Measurements from ENCODE around the gene TOP1.
A peak's percentile ranks its signal among the peaks of the same experiment; 100 is the strongest.

TOP1 gene

GRCh38 chr20:41048461-41049301 lies 20.1 kb downstream of the TOP1 start:
- ChIA-PET CTCF (no interaction called here), POLR2A (interaction anchor here (0.7 to 1.9 kb wide), 2 partner anchors 13 to 40 kb away, joined by 3 to 6 read pairs; no protein-coding TSS in a partner anchor)
- TF ChIP-seq ELF4 (IDR thresholded peaks at IDR 0.05) (peak; percentile 73), SUZ12 (IDR thresholded peaks at IDR 0.05) (no peak), ARNT (IDR thresholded peaks at IDR 0.05) (no peak), CTBP1 (IDR thresholded peaks at IDR 0.05; ENCODE audit: borderline replicate concordance) (peak; percentile 84), HDGF (IDR thresholded peaks at IDR 0.05; ENCODE audit: borderline replicate concordance) (no peak), PKNOX1 (IDR thresholded peaks at IDR 0.05) (peak; percentile 62), LEF1 (IDR thresholded peaks at IDR 0.05; ENCODE audit: borderline replicate concordance) (no peak)
- DNase-seq (ENCODE audit: extremely low spot score): no peak

GRCh38 chr20:41049451-41049850 lies 20.8 kb downstream of the TOP1 start:
- CTCF ChIA-PET: no interaction called here

GRCh38 chr20:41050361-41051008 lies 21.9 kb downstream of the TOP1 start:
- ChIA-PET POLR2A (no interaction called here), CTCF (no interaction called here)
- TF ChIP-seq PKNOX1 (IDR thresholded peaks at IDR 0.05) (no peak), BHLHE40 (IDR thresholded peaks at IDR 0.05; ENCODE audit: borderline replicate concordance) (no peak), SUZ12 (IDR thresholded peaks at IDR 0.05) (no peak), ARNT (IDR thresholded peaks at IDR 0.05) (no peak), SP1 (IDR thresholded peaks at IDR 0.05) (no peak), ELF4 (IDR thresholded peaks at IDR 0.05) (no peak), FOXM1 (IDR thresholded peaks at IDR 0.05; ENCODE audit: borderline replicate concordance) (no peak), ZNF384 (IDR thresholded peaks at IDR 0.05) (no peak), CTBP1 (IDR thresholded peaks at IDR 0.05; ENCODE audit: borderline replicate concordance) (no peak), TARDBP (IDR thresholded peaks at IDR 0.05) (no peak)
- DNase-seq (ENCODE audit: extremely low spot score): no peak

More at GRCh38 chr20:41049451-41049850, 20.8 kb downstream of the TOP1 start:
- POLR2A ChIA-PET: no interaction called here
- no peak for DNase-seq (ENCODE audit: extremely low spot score)
- no peak for TF ChIP-seq TARDBP (IDR thresholded peaks at IDR 0.05)
- TF ChIP-seq FOXK2 (IDR thresholded peaks at IDR 0.05): no peak
- TF ChIP-seq FOXM1 (IDR thresholded peaks at IDR 0.05; ENCODE audit: borderline replicate concordance): no peak
- no peak for TF ChIP-seq BHLHE40 (IDR thresholded peaks at IDR 0.05; ENCODE audit: borderline replicate concordance)
- TF ChIP-seq FOXA1 (IDR thresholded peaks at IDR 0.05): no peak
- TF ChIP-seq SUZ12 (IDR thresholded peaks at IDR 0.05): no peak
- no peak for TF ChIP-seq CTBP1 (IDR thresholded peaks at IDR 0.05; ENCODE audit: borderline replicate concordance)
- no peak for TF ChIP-seq ELF4 (IDR thresholded peaks at IDR 0.05)
- TF ChIP-seq L3MBTL2 (conservative IDR thresholded peaks at IDR 0.05): no peak
- no peak for TF ChIP-seq LEF1 (IDR thresholded peaks at IDR 0.05; ENCODE audit: borderline replicate concordance)
- no peak for TF ChIP-seq HDGF (IDR thresholded peaks at IDR 0.05; ENCODE audit: borderline replicate concordance)

- no peak for DNase-seq (ENCODE audit: extremely low spot score)
- TF ChIP-seq NFRKB (IDR thresholded peaks at IDR 0.05): no peak
- no peak for TF ChIP-seq CTBP1 (IDR thresholded peaks at IDR 0.05; ENCODE audit: borderline replicate concordance)
- TF ChIP-seq ZNF384 (IDR thresholded peaks at IDR 0.05): no peak
- TF ChIP-seq ARNT (IDR thresholded peaks at IDR 0.05): no peak
- no peak for TF ChIP-seq FOXM1 (IDR thresholded peaks at IDR 0.05; ENCODE audit: borderline replicate concordance)
- no peak for TF ChIP-seq PKNOX1 (IDR thresholded peaks at IDR 0.05)
- no peak for TF ChIP-seq LEF1 (IDR thresholded peaks at IDR 0.05; ENCODE audit: borderline replicate concordance)
- no peak for TF ChIP-seq SUZ12 (IDR thresholded peaks at IDR 0.05)
- TF ChIP-seq FOXA1 (IDR thresholded peaks at IDR 0.05): no peak
- TF ChIP-seq BHLHE40 (IDR thresholded peaks at IDR 0.05; ENCODE audit: borderline replicate concordance): no peak
- no peak for TF ChIP-seq L3MBTL2 (conservative IDR thresholded peaks at IDR 0.05)
- no peak for TF ChIP-seq FOXK2 (IDR thresholded peaks at IDR 0.05)
- no peak for TF ChIP-seq SP1 (IDR thresholded peaks at IDR 0.05)
- TF ChIP-seq HDGF (IDR thresholded peaks at IDR 0.05; ENCODE audit: borderline replicate concordance): no peak
- no peak for TF ChIP-seq TARDBP (IDR thresholded peaks at IDR 0.05)
- TF ChIP-seq ELF4 (IDR thresholded peaks at IDR 0.05): no peak
- POLR2A ChIA-PET: no interaction called here
- CTCF ChIA-PET: interaction anchor here (0.8 kb wide), 1 partner anchor 75 kb away, joined by 3 read pairs; no protein-coding TSS in a partner anchor
Observed at GRCh38 chr20:41051009-41051825, 22.6 kb downstream of the TOP1 start.

GRCh38 chr20:41052742-41053419 lies 24.3 kb downstream of the TOP1 start:
- no peak for TF ChIP-seq L3MBTL2 (conservative IDR thresholded peaks at IDR 0.05)
- TF ChIP-seq FOXK2 (IDR thresholded peaks at IDR 0.05): no peak
- TF ChIP-seq LEF1 (IDR thresholded peaks at IDR 0.05; ENCODE audit: borderline replicate concordance): no peak
- no peak for TF ChIP-seq BHLHE40 (IDR thresholded peaks at IDR 0.05; ENCODE audit: borderline replicate concordance)
- TF ChIP-seq TARDBP (IDR thresholded peaks at IDR 0.05): no peak
- no peak for TF ChIP-seq ARNT (IDR thresholded peaks at IDR 0.05)
- TF ChIP-seq ELF4 (IDR thresholded peaks at IDR 0.05): no peak
- TF ChIP-seq SUZ12 (IDR thresholded peaks at IDR 0.05): no peak
- TF ChIP-seq HDGF (IDR thresholded peaks at IDR 0.05; ENCODE audit: borderline replicate concordance): no peak
- no peak for TF ChIP-seq PKNOX1 (IDR thresholded peaks at IDR 0.05)
- TF ChIP-seq FOXA1 (IDR thresholded peaks at IDR 0.05): no peak
- no peak for TF ChIP-seq SP1 (IDR thresholded peaks at IDR 0.05)
- TF ChIP-seq FOXM1 (IDR thresholded peaks at IDR 0.05; ENCODE audit: borderline replicate concordance): no peak
- TF ChIP-seq ZNF384 (IDR thresholded peaks at IDR 0.05): no peak
- no peak for TF ChIP-seq CTBP1 (IDR thresholded peaks at IDR 0.05; ENCODE audit: borderline replicate concordance)
- TF ChIP-seq NFRKB (IDR thresholded peaks at IDR 0.05): no peak
- POLR2A ChIA-PET: no interaction called here
- CTCF ChIA-PET: no interaction called here
- no peak for DNase-seq (ENCODE audit: extremely low spot score)
